HG03520 (cell line): ENCODE measurements around the gene CPXM2.

Experiments
- ATAC-seq: cut with Tn5 transposase; IDR thresholded peaks from one replicate; pipeline ENCODE4 v1.9.1; 2021; ENCODE audit warnings: mild to moderate bottlenecking, moderate library complexity; ENCODE audit not compliant: unreplicated experiment

Gene CPXM2

DNA sequence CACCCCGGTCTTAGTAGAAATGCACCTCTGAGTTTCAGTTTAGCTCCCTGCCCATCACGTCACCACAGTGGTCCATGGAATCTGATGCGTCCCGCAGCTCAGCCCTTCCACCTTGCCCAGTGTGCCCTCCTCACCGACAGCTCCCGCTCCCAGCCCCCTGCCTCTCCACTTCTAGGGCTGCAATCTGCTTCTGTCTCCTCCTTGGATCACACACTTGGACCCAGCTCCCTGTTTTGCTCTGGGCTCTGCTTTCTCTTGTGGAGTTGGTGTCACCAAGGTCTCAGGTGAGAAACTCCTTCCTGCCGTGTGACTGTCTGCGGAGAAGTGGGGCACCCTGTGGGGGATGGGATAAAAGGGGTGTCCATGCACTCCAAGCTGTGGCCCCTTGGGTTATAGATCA, 187.5 kb downstream of the CPXM2 start:
- ATAC-seq = no peak

DNA sequence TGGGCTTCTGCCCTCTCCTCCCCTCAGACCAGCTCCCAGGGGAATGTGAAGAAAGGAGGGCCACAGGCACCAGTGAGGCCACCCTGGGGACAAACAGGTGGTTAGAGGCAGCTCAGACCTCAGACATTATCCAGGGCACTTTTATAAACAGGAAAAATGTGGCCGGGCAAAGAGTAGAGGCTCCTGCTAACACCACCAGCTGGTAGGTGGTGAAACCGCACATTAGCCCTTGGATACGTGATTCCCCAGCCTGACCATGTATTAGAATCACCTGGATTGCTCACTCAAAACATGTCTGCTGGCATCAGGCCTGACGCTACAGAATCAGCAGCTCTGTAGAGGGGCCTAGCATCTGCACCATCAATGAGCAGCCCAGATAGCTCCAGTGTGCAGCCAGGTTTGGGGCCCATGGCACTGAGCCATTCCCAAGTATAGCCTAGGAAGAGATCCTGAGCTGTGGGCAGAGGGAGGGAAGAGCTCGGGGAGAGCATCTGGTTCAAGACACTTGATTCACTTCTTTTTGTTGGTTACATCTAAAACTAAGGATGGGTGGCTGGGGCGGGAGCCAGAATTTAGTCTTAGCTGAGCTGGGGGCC, 188.3 kb downstream of the CPXM2 start:
- ATAC-seq = no peak
